ENCODE results near the gene GSTM4. TPM values are rescaled to one million over a fixed set of nuclear protein-coding genes. Genes with fewer than 3 reads are reported as not detected.
A peak's percentile ranks its signal among the peaks of the same experiment; 100 is the strongest.

The GSTM4 gene
- total RNA-seq, 1 experiment from 2014 or later = 41.8 TPM

DNA sequence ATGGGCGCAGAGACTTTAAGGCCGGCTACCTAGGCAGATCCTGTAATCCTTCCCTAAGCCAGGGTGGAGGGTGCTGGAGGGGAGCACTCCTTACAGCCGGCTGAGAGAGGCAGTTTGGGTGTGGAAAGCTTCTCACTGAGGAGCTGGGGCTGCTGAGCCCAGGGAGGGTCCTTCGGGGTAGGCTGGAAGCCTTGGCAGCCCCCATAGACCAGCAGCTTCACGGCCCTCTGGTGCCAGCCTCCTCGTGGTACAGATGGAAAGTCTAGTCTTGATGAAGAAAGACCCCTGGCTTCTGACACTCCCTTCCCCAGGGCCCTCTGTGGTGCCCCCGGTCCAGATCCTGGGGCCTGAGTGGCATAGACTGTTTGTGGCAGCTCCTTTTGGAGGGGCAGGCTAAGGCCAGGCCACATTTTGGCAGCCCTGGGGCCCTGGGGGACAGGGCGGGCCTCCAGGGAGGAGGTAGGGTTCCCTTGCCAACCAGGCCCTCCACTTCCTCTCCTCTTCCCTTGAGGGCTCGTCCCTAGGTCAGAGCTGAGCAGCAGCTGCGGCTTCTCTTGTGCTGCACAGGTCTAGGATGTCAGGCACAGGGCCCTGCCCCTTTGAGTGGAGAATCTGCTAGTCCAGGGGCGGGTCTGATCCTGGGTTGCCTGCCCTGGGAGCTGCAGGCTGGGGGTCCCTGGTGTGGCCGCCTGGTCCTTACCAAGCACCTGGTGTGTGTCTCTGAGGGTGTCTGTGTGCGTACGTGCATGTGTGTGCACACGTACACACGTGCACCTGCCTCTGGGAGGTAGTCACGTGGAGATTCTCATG, 31.5 kb upstream of the GSTM4 start:
- DNase-seq (ENCODE audit: low spot score) = no peak

GRCh38 chr1:109625176-109625575, 30.7 kb upstream of the GSTM4 start:
- no peak for DNase-seq (ENCODE audit: low spot score)

GRCh38 chr1:109625601-109626560, 30.0 kb upstream of the GSTM4 start:
- no peak for DNase-seq (ENCODE audit: low spot score)

- DNase-seq (ENCODE audit: low spot score) = no peak
Measured at GRCh38 chr1:109626682-109627408, 29.1 kb upstream of the GSTM4 start.

DNA sequence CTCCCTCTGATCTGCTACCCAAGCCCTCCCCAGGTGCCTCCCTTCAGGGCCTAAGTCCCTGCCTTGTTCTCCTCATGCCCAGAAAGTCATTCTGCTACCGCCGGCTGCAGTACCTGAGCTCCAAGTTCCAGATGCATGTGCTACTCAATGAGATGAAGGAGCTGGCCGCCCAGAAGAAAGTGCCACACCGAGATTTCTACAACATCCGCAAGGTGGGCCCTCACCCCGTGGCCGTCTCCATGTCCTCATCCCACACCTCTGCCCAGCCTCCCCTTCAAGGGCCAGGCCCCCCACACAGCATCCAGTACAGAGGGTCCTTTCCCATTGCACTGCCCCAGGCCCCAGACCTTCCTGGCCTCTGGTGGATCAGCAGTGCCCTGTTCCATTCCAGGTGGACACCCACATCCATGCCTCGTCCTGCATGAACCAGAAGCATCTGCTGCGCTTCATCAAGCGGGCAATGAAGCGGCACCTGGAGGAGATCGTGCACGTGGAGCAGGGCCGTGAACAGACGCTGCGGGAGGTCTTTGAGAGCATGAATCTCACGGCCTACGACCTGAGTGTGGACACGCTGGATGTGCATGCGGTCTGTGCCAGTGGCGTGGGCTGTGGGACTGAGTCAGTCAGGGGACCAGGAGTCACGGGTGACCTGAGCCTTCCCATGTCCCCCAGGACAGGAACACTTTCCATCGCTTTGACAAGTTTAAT, 28.1 kb upstream of the GSTM4 start:
- DNase-seq (ENCODE audit: low spot score) = no peak

DNA sequence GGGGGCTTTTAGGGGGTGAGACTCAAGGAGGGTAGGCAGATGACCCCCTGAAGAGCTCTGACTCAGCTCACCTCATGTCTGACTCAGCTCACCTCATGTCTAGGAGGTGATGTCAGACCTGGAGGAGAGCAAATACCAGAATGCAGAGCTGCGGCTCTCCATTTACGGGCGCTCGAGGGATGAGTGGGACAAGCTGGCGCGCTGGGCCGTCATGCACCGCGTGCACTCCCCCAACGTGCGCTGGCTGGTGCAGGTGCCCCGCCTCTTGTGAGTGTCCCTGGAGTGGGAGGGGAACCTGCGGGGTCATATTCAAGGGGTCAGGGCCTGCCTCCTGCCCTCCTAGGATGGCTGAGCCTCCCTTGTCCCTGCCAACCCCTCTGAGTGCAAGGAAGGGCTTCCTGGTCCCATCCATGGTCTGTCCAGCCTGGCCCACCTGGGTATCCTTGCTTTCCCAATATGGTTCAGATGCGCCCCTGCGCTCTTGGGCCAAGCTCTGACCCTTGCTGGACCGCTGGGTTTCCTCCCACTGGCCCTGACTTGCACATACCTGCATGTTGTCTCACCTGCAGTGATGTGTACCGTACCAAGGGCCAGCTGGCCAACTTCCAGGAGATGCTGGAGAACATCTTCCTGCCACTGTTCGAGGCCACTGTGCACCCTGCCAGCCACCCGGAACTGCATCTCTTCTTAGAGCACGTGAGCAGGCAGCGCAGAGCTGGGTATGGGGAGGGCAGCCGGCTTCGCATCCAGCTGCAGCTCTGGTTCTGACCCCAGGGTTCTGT, 27.2 kb upstream of the GSTM4 start:
- peak; percentile 73 for DNase-seq (ENCODE audit: low spot score)

DNA sequence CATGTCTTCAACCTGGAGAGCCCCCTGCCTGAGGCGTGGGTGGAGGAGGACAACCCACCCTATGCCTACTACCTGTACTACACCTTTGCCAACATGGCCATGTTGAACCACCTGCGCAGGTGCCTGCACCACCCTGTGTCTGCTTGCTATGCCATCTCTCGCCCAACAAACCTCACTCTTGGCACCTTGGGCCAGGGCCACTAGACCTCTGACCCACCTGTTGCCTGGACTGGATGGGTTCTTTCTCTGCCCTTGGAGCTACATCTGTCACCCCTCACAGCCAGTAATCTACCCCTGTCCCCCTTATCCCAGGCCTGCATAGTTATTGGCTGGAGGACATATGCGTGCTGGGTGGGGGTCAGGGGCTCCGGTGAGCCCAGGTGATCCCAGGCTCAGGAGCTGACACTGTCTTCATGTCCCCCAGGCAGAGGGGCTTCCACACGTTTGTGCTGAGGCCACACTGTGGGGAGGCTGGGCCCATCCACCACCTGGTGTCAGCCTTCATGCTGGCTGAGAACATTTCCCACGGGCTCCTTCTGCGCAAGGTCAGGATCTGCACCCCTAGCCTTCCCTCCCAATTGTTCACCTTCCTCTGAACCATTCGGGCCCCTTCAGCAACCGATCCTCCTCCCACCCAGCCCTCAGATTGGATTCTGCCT, 26.4 kb upstream of the GSTM4 start:
- no peak for DNase-seq (ENCODE audit: low spot score)

GRCh38 chr1:109630081-109630897, 25.6 kb upstream of the GSTM4 start:
- DNase-seq (ENCODE audit: low spot score) = no peak

DNA sequence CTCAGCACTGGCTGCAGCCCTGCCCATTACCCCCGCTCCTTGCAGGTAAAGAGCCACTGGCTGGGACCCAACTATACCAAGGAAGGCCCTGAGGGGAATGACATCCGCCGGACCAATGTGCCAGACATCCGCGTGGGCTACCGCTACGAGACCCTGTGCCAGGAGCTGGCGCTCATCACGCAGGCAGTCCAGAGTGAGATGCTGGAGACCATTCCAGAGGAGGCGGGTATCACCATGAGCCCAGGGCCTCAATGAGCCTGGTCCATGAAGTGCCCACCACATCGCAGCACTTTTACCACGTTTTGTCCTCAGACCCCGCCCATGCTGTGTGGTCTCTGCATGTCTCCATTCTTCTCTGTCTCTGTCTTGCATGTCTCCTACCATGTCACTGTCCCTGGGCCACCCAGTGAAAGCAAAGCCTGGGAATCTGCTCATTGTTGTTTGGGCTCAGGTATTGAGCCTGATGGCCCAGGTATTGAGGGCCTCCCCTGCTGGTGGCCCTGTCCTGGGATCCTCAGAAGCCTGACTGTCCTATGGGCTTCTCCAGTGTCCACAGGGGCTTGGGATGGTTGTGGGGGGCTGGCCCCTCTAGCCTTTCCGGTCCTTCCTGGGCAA, 24.9 kb upstream of the GSTM4 start:
- DNase-seq (ENCODE audit: low spot score) = no peak

GRCh38 chr1:109631513-109632505, 24.1 kb upstream of the GSTM4 start:
- DNase-seq (ENCODE audit: low spot score) = no peak

DNA sequence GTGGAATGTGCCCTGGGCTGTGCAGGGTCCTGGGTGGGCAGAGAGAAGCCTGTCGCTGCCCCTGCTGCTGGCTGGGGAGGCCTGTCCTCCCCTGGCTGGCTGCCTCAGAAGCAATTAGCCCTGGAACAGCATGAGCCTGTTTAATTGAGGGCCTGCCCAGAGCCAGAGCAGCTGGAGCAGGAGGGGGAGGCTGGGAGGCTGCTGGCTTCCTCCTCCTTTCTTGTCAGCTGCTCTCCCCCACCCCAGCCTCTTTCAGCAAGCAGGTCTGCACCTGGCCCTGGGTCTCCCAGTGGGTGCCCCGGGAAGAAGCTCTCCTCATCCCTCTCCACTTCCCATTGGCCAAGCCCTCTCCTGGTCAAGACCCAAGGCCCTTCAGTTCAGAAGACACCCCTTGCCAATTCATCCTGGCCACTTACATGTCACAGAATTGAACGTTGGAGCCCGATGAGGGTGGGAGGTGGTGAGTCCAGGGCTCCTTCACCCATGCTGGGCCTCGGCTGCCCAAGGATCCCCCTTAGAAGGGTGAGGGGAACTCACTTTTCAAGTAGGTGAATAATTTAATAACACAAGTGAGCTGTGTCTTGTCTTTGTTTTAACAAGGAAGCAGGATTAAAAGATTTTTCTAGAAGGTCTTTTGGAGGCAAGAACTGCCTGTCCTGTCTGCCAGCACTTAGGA, 23.1 kb upstream of the GSTM4 start:
- no peak for DNase-seq (ENCODE audit: low spot score)

DNA sequence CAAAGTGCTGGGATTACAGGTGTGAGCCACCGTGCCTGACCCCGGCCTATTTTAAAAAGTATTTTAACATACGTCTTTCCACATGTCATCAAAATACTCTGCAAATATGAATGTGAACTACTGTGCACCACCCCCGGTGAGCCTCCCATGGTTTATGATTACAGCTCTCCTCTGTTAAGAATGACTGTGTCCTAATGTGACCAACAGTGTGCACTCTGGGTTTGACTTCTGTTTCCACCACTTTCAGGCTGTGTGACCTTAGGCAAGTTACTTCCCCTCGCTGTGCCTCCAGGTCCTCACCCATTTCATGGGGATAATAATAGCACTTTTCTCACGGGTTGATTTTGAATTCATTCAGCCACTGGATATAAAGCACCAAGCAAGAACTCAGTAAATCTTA, 21.6 kb upstream of the GSTM4 start:
- no peak for DNase-seq (ENCODE audit: low spot score)

- no peak for DNase-seq (ENCODE audit: low spot score)
Measured at GRCh38 chr1:109634771-109635750, 20.8 kb upstream of the GSTM4 start.

GRCh38 chr1:109635862-109636200, 20.1 kb upstream of the GSTM4 start:
- DNase-seq (ENCODE audit: low spot score) = no peak

DNA sequence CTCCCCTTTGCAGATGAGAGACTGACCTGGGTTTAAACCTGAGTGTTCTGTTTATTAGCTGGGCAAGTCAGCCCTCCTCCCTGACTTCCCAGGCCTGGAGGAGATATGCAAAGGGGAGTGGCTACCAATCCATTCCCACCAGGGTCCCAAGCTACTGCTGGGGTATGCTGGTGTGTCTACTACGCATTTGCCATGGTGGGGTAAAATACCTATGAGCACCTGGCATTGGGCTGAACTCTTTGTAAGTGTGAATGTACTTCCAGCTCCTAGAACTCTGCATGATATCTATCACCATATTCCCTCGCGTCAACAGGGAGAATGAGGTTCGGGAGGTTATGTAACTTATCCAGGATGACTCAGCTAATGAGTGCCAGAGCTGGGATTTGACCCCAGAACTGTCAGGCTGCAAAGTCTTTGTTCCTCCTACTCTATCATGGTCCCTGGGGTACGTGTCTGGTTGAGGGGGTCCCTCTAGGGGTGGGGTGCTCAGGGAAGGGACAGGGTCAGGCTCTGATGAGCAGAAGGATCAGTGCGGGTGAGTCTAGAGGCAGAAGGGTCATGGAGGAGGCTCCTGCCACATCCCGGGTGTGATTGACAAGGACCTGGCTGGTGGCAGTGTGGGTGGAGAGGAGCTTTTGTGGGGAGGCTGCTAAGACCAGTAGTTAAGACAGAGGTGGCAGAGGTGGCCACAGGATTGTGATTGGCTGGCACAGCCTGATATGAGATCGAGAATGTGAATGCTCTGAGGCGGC, 19.5 kb upstream of the GSTM4 start:
- peak; percentile 55 for DNase-seq (ENCODE audit: low spot score)

Data from A172 (cell line).